HuH-7 (cell line): ENCODE results near the gene RAP2B.

Source experiments
- DNase-seq: peaks from one replicate; pipeline ENCODE4 v3.0.0; 2011; ENCODE audit warnings: low spot score

Gene RAP2B

GRCh38 chr3:153195349-153195879 lies 33.4 kb downstream of the RAP2B start:
- no peak for DNase-seq

GRCh38 chr3:153209596-153209995 lies 47.6 kb downstream of the RAP2B start:
- no peak for DNase-seq

- no peak for DNase-seq
Observed at GRCh38 chr3:153210146-153210545, 48.1 kb downstream of the RAP2B start.

- DNase-seq = no peak
Observed at GRCh38 chr3:153210660-153211059, 48.6 kb downstream of the RAP2B start.

- DNase-seq = no peak
Observed at GRCh38 chr3:153215497-153215896, 53.5 kb downstream of the RAP2B start.

GRCh38 chr3:153215966-153216365 lies 53.9 kb downstream of the RAP2B start:
- DNase-seq = no peak

GRCh38 chr3:153216928-153217327 lies 54.9 kb downstream of the RAP2B start:
- DNase-seq = no peak

- DNase-seq = no peak
Observed at GRCh38 chr3:153219146-153219545, 57.1 kb downstream of the RAP2B start.
